NOMO-1 treated with dmso at 0.1 percent for 144 hours (cell line): ENCODE measurements around the gene OSCP1.

ENCODE experiments used
- DNase-seq: peaks from one replicate; lab custom pipeline; 2025; ENCODE audit not compliant: unreplicated experiment; lab: John Stamatoyannopoulos, UW

The OSCP1 gene

GRCh38 chr1:36406440-36406839 is 43.8 kb downstream of the OSCP1 start:
- DNase-seq, result no peak

DNA sequence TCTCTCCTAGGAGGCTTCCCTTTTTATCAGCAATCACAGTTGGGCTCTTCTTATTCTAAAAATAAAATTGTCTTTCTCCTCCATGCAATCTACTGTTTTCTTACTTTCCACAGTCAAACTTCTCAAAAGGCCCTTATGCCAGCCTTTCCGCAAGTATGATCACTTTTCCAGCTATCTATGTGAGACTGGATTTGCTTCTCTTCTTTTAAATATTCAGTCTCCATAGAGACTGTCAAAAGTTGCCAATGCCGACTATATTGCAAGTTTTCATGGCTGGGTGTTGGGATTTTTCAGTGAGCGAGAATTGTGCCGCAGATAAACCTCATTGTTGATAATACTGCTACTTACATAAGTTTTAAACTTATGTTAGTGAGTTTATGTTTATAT is 47.8 kb downstream of the OSCP1 start:
- DNase-seq, result no peak

- no peak for DNase-seq
These were observed 48.4 kb downstream of the OSCP1 start for GRCh38 chr1:36401602-36402503.

GRCh38 chr1:36400825-36401601 is 49.2 kb downstream of the OSCP1 start:
- DNase-seq, result peak; percentile 85

- no peak for DNase-seq
These were observed 49.8 kb downstream of the OSCP1 start for GRCh38 chr1:36400514-36400824.

DNA sequence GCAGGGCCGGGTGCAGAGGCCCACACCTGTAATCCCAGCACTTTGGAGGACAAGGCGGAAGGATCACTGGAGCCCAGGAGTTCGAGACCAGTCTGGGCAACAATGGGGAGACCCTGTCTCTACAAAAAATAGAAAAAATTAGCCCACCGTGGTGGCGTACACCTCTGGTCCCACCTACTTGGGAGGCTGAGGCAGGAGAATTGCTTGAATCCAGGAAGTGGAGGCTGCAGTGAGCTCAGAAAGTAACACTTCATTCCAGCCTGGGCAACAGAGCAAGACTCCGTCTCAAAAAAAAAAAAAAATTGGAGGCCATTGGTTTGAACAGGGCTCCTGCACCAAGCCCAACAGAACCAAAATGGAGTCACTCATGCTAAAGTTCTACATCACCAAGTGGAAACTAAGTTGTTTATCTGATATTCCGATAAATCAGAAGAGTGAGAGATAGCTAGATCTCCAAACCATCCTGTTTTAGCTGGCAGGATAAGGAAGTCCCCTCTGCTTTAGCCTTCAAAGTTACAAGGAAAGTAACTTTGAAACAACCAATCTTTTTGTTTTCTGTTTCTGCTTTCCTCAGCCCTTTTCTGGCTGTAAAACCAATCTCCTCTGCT is 51.8 kb downstream of the OSCP1 start:
- DNase-seq, result no peak

DNA sequence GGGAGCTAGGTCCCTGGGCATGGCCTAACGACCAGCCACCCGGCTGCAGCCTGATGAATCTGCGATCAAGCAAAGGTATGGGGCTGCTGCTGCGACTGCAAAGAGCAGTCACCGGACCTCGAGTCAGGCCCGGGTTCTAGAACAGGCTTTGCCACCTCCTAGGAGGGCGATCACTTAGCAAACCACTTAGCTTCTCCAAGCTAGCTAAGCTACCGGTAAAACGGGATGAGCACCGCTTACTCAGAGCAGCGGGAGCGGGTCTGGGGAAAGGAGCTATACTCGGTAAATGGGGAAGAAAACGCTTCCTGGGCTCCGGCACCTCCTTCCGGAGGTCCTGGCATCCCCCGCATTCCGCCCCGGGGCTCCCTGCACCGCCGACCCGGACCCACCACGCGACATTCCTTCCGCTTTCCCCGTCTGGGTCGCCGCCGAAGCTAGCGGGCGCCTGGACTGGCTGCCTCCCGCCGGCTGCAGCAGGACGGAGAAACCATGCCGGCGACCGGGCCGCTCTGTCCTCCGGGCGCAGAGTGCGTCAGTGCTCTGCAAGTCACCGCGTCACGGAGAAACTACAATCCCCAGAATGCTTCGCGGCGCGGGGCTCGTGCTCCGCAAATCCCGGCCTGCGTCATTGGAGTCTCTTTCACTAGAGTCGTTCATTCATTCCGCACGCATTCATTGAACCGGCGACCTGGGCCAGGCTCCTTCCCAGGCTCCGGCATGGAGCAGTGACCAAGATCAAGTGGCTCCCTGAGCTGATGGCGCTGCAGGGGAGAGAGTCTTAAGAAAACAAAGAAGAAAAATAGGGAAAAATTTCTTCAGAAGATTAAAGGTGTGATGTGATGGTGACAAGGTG is 52.6 kb downstream of the OSCP1 start, which contains the start of gene LSM10:
Gene LSM10, minus strand, starts transcription at position 531 of the 853 bp plus-strand sequence. CDS start 3,779 bp downstream, outside the sequence.
- DNase-seq, result peak; percentile 88

DNA sequence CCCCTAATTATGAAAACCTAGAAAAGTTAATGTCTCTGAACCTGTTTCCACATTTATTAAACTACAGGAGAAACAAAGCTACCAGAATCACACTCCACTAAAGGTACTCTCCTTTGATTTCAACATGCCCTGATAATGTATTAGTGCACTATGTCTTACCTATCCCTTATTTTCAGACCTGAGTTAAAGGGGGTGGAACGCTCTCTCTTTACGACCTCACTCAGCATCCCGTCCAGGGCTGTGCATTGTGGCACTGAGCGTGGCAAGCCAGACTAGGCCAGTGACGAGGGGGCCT is 53.2 kb downstream of the OSCP1 start:
- DNase-seq, result no peak

GRCh38 chr1:36396359-36396758 is 53.9 kb downstream of the OSCP1 start:
- DNase-seq, result no peak

DNA sequence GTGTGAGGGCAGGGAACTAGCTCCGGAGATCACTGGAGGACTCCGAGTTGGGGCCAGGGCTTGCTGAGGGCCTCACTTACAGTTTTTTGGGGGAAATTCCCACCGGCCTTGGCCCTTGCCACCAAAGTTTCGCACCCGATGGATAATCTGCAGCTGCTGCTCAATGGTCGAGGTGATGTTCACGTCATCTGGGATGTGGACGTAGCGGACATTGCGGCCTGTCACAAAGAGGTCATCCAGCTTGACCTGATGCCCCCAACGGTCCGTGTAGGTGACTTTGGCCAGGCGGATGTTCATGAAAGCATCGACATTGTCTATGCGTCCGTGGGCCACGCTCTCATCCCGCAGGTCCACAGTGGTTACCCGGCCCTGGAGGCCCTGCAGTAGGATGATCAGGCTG is 56.6 kb downstream of the OSCP1 start:
- no peak for DNase-seq

- no peak for DNase-seq
These were observed 57.4 kb downstream of the OSCP1 start for GRCh38 chr1:36392836-36393235.

GRCh38 chr1:36391271-36391670 is 59.0 kb downstream of the OSCP1 start:
- no peak for DNase-seq

GRCh38 chr1:36390411-36390810 is 59.8 kb downstream of the OSCP1 start:
- no peak for DNase-seq

DNA sequence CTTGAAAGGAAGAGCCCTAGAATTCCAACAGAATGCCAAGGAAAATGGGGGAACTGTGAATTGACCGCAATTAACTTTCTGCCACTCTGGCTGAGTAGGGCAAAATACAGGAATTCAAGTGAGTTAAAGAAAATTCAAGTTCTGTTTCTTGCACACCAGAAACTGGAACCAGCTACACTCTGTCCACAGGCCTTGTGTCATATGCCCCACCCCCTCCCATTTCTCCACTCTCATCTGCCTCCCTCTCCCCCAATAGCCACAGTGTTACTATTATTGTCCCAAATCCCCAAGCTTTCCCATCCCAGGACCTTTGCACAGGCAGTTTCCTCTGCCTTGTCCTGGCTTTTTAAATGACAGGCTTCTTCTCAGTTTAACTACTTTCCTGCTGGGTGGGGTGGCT is 60.3 kb downstream of the OSCP1 start:
- no peak for DNase-seq

GRCh38 chr1:36389261-36389660 is 61.0 kb downstream of the OSCP1 start:
- DNase-seq, result no peak

DNA sequence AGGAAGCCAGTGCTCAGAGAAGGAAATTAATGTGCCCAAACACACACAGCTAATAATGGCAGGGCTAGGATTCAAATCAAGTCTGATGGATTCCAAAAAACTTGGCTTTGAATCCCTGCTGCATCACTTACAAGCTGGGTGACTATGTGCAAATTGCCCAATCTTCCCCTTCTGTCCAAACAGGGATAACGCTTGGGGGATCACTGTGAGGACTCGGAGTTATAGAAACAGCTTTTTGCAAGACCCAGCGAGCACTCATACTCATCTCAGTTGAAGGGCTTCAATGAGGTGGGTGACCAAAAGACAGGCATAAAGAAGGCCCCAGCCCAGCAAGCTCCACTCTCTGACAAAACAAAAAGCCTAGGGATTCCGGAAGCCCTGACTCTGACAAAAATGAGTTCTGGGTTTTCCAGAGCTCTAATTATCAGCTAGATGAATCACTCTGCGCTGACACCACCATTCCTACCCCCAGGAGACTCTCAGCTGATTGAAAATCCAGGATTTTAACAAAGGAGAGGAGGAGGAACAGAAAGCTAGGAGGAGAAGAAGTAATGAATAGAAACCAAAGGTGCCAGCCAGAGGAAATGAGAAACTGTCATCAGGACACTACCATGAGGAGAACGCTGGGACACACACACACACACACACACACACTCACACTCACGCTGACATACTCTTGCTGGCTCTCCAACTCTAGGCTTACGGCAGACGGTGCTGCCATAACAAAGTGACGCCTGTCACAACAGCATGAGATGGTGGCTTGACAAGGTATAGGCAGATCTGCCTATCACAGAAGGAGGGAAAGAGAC is 62.9 kb downstream of the OSCP1 start:
- peak; percentile 34 for DNase-seq

- peak; percentile 99 for DNase-seq
These were observed 63.7 kb downstream of the OSCP1 start for GRCh38 chr1:36386265-36387140.

- DNase-seq, result peak; percentile 99
These were observed 64.6 kb downstream of the OSCP1 start, which contains the start of gene STK40 for GRCh38 chr1:36385410-36386264. TSS of gene STK40 (minus strand) at chr1:36385924. CDS start at chr1:36361332, 24,592 bp downstream.
